Measurements from ENCODE around the gene LMAN1L. TPM values are rescaled to one million over a fixed set of nuclear protein-coding genes. Genes with fewer than 3 reads are reported as not detected.

Gene LMAN1L
- total and polyA plus RNA-seq, 2 of the 4 experiments (the other 2 are of a cell fraction), result not detected

DNA sequence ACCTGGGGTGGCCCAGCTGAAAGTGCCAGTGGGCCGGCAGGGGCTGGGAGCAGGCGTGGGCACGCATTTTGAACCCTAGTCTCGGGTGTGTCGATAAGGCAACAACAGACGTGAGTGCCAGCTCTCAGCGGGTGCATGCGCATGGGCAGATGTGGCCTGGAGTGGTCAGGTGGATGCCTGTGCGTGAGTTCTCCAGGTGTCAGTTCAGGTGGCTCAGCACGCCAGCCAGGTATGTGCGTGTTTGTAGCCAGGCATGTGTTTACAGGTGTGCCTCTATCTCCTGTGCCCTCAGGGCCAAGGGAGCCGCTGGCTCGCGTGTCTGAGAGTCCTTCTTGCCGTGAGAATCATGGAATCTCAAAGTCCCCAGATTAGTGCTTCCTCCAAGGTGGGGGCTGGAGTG lies 49.2 kb upstream of the LMAN1L start:
- H3K9ac ChIP-seq (ENCODE audit: low read depth, low read length), result no peak overlapping the region
- CTCF ChIA-PET, result interaction anchor here (1.4 kb wide), 1 partner anchor 8 kb away, joined by 9 read pairs; no protein-coding TSS in a partner anchor

More for the DNA sequence above, 49.2 kb upstream of the LMAN1L start:
- dilution Hi-C loops (cut with HindIII; ENCODE audit: low sequenced_read_pairs, unreplicated experiment) (no loop called here), in situ Hi-C loops (cut with MboI; ENCODE audit: low sequenced_read_pairs) (no loop called here), intact Hi-C loops (cut with micrococcal nuclease) (no loop called here)
- H4K8ac ChIP-seq (ENCODE audit: low read depth in 2 of 2, low read length in 2 of 2), result no peak overlapping the region
- H2BK5ac ChIP-seq (ENCODE audit: low read depth, low read length, poor library complexity, severe bottlenecking), result no peak overlapping the region
- WGBS, 2 experiments (ENCODE audit: extremely low coverage in 2 of 2, insufficient read length in 1 of 2), result 81% methylated on average over 8 of the region's 15 CpGs; no CpG with 5 or more reads in 1 of the 2 experiments
- no peak overlapping the region for H3K18ac ChIP-seq (ENCODE audit: low read depth, low read length)
- H3K4me2 ChIP-seq (ENCODE audit: low read depth, low read length), result no peak overlapping the region
- no peaks in the 10 kb centered on the region for H3K4me1 ChIP-seq (ENCODE audit: control insufficient read depth, insufficient read depth, low read length)
- no peaks in the 10 kb centered on the region for H3K36me3 ChIP-seq (ENCODE audit: control insufficient read depth, insufficient read depth, low read length)
- no TSS peak for BruUV-seq (replicated peaks)
- no peak overlapping the region for H3K23ac ChIP-seq (ENCODE audit: low read depth, low read length)
- ATAC-seq (ENCODE audit: low read depth) (no peak), DNase-seq (no peak)
- H4K20me1 ChIP-seq (ENCODE audit: insufficient read depth, low read length), result no peaks in the 10 kb centered on the region
- no peak overlapping the region for H3K27ac ChIP-seq (ENCODE audit: insufficient read depth, low read length)
- H3K79me1 ChIP-seq (ENCODE audit: low read depth in 1 of 2, low read length in 2 of 2), result no peaks in the 10 kb centered on the region
- peaks cover 38% of the 10 kb centered on the region for H3K27me3 ChIP-seq (ENCODE audit: control insufficient read depth, insufficient read depth, low read length)
- no peaks in the 10 kb centered on the region for H3K9me1 ChIP-seq (ENCODE audit: insufficient read depth, low read length)
- no peak for TF ChIP-seq BHLHE40 (IDR thresholded peaks at IDR 0.05; ENCODE audit: low read depth, low read length)
- no peak for TF ChIP-seq POLR2A (IDR thresholded peaks at IDR 0.05; ENCODE audit: low read depth, low read length)
- no peak for TF ChIP-seq CEBPB (IDR thresholded peaks at IDR 0.05; ENCODE audit: low read depth, low read length)
- no peak for TF ChIP-seq NFE2L2 (IDR thresholded peaks at IDR 0.05; ENCODE audit: low read depth, low read length)
- no peak overlapping the region for H2BK15ac ChIP-seq (ENCODE audit: low read depth, low read length)
- H3K4ac ChIP-seq (ENCODE audit: low read depth, low read length), result no peak overlapping the region
- H3K56ac ChIP-seq (ENCODE audit: extremely low read depth, insufficient read depth, low read length), result no peak overlapping the region
- H2AK9ac ChIP-seq (replicated peaks; ENCODE audit: low read depth, low read length, poor library complexity), result no peak overlapping the region
- H2BK20ac ChIP-seq (ENCODE audit: low read depth, low read length), result no peak overlapping the region
- H3K14ac ChIP-seq (replicated peaks; ENCODE audit: low read depth, low read length), result no peak overlapping the region
- no peak overlapping the region for H2AK5ac ChIP-seq (ENCODE audit: low read depth, low read length)
- POLR2A ChIA-PET (ENCODE audit: unreplicated experiment), result no interaction called here
- peak overlapping the region; percentile 10 for H2AFZ ChIP-seq (replicated peaks; ENCODE audit: low read length, poor library complexity)
- H2BK120ac ChIP-seq (ENCODE audit: low read depth, low read length), result no peak overlapping the region
- no peak overlapping the region for H4K91ac ChIP-seq (ENCODE audit: insufficient read depth, low read depth, low read length)
- H3K4me3 ChIP-seq (ENCODE audit: insufficient read depth, low read depth, low read length), result no peak overlapping the region
- no peaks in the 10 kb centered on the region for H3K9me3 ChIP-seq (ENCODE audit: control insufficient read depth, insufficient read depth, low read length)
- no peak overlapping the region for H4K5ac ChIP-seq (ENCODE audit: low read depth, low read length)

Data from IMR-90 (cell line).